ENCODE measurements around the gene DHRS4L2. TPM values are rescaled to one million over a fixed set of nuclear protein-coding genes. Genes with fewer than 3 reads are reported as not detected.
A peak's percentile ranks its signal among the peaks of the same experiment; 100 is the strongest.
"Not testable (repeated sequence)": the region's sequence is repeated elsewhere in the genome, so short reads cannot be mapped to it uniquely, and the experiment has no call there.

The DHRS4L2 gene
- 10 to 100 TPM in 3 of 4 donors, 1 to 10 TPM in 1; 8.0 to 20.0 (median 17.6) TPM for total RNA-seq
- 10 to 100 TPM; 57.1 to 62.7 (median 57.6) TPM for polyA plus RNA-seq

- intact Hi-C loops (cut with DNase I): loop anchor here (5.0 to 10.0 kb wide), 2 partner anchors 49 to 106 kb away; partner anchors contain the start of gene PCK2
- peak within 1 kb of the TSS; percentile 27 to 70 (median 61) for H3K27ac ChIP-seq
- not testable (repeated sequence) for H3K27me3 ChIP-seq, H3K9me3 ChIP-seq, H3K36me3 ChIP-seq
- H3K4me3 ChIP-seq: peak within 1 kb of the TSS; percentile 17 to 49 (median 24)
- H3K4me1 ChIP-seq: peaks cover 0 to 15% (median 4%) of the 10 kb centered on the region in 4 donors
- WGBS, 2 donors: 2 to 7% methylated on average over 40 of the region's 40 CpGs
- peak; percentile 92 for DNase-seq
- peak in 2 of 4 donors; percentile 5 to 31 for TF ChIP-seq POLR2AphosphoS5 (IDR thresholded peaks at IDR 0.05)
Observed at GRCh38 chr14:23988607-23989363, at the start of gene DHRS4L2. DHRS4L2 (plus strand) TSS chr14:23988929; CDS start chr14:23988948, 19 bp downstream.

GRCh38 chr14:23939607-23940326 lies 49.0 kb upstream of the DHRS4L2 start:
- no peaks in the 10 kb centered on the region for H3K27me3 ChIP-seq
- intact Hi-C loops (cut with DNase I): no loop called here
- no peaks in the 10 kb centered on the region for H3K4me1 ChIP-seq
- no peak for DNase-seq
- TF ChIP-seq POLR2AphosphoS5 (IDR thresholded peaks at IDR 0.05): no peak
- no peak for TF ChIP-seq POLR2A (IDR thresholded peaks at IDR 0.05)
- TF ChIP-seq CTCF (IDR thresholded peaks at IDR 0.05): no peak
- no peak for TF ChIP-seq EP300 (IDR thresholded peaks at IDR 0.05)
- H3K9me3 ChIP-seq: no peaks in the 10 kb centered on the region
- WGBS, 2 donors: 82 to 85% methylated on average over 3 of the region's 3 CpGs
- H3K36me3 ChIP-seq: peaks cover 0 to 13% (median 2%) of the 10 kb centered on the region in 4 donors
- H3K27ac ChIP-seq: no peak overlapping the region
- H3K4me3 ChIP-seq: no peak overlapping the region

GRCh38 chr14:23941230-23941629 lies 47.5 kb upstream of the DHRS4L2 start:
- intact Hi-C loops (cut with DNase I): no loop called here
- no peaks in the 10 kb centered on the region for H3K4me1 ChIP-seq
- H3K4me3 ChIP-seq: no peak overlapping the region
- no peaks in the 10 kb centered on the region for H3K27me3 ChIP-seq
- no peak for DNase-seq
- no peak overlapping the region for H3K27ac ChIP-seq
- H3K9me3 ChIP-seq: no peaks in the 10 kb centered on the region
- TF ChIP-seq CTCF (IDR thresholded peaks at IDR 0.05) (no peak), POLR2A (IDR thresholded peaks at IDR 0.05) (no peak), EP300 (IDR thresholded peaks at IDR 0.05) (no peak), POLR2AphosphoS5 (IDR thresholded peaks at IDR 0.05) (no peak)
- H3K36me3 ChIP-seq: peaks cover 0 to 13% (median 2%) of the 10 kb centered on the region in 4 donors
- WGBS, 2 donors: 43 to 96% methylated on average over 3 of the region's 3 CpGs

- intact Hi-C loops (cut with DNase I): no loop called here
- H3K36me3 ChIP-seq: peaks cover 0 to 13% (median 2%) of the 10 kb centered on the region in 4 donors
- H3K27me3 ChIP-seq: no peaks in the 10 kb centered on the region
- no peaks in the 10 kb centered on the region for H3K9me3 ChIP-seq
- H3K4me1 ChIP-seq: no peaks in the 10 kb centered on the region
- DNase-seq: no peak
- no peak for TF ChIP-seq EP300 (IDR thresholded peaks at IDR 0.05)
- TF ChIP-seq CTCF (IDR thresholded peaks at IDR 0.05): no peak
- no peak for TF ChIP-seq POLR2AphosphoS5 (IDR thresholded peaks at IDR 0.05)
- H3K4me3 ChIP-seq: no peak overlapping the region
- H3K27ac ChIP-seq: no peak overlapping the region
Observed at GRCh38 chr14:23941669-23942068, 47.1 kb upstream of the DHRS4L2 start.

GRCh38 chr14:23942587-23942986 lies 46.1 kb upstream of the DHRS4L2 start:
- Histone ChIP-seq H3K4me3 (no peak overlapping the region), H3K36me3 (peaks cover 0 to 13% (median 2%) of the 10 kb centered on the region in 4 donors), H3K27me3 (no peaks in the 10 kb centered on the region), H3K4me1 (no peaks in the 10 kb centered on the region), H3K9me3 (no peaks in the 10 kb centered on the region), H3K27ac (no peak overlapping the region)
- no peak for DNase-seq
- TF ChIP-seq POLR2AphosphoS5 (IDR thresholded peaks at IDR 0.05) (no peak), CTCF (IDR thresholded peaks at IDR 0.05) (no peak), POLR2A (IDR thresholded peaks at IDR 0.05) (no peak), EP300 (IDR thresholded peaks at IDR 0.05) (no peak)
- intact Hi-C loops (cut with DNase I): no loop called here
- 83 to 84% methylated on average over 7 of the region's 7 CpGs for WGBS, 2 donors

- intact Hi-C loops (cut with DNase I): not testable (repeated sequence)
- WGBS, 2 donors: 77 to 96% methylated on average over 2 of the region's 2 CpGs
Observed at GRCh38 chr14:23949069-23949468, 39.7 kb upstream of the DHRS4L2 start.

More at GRCh38 chr14:23949069-23949468, 39.7 kb upstream of the DHRS4L2 start:
- H3K27me3 ChIP-seq, H3K4me3 ChIP-seq, H3K27ac ChIP-seq, H3K36me3 ChIP-seq, H3K9me3 ChIP-seq, DNase-seq: not testable (repeated sequence)
- peaks cover 0 to 20% (median 17%) of the 10 kb centered on the region in 4 donors for H3K4me1 ChIP-seq

Measured in sigmoid colon (tissue), 7 donors.